Body of pancreas (tissue), 4 donors: ENCODE measurements around the gene EDN2. TPM values are rescaled to one million over a fixed set of nuclear protein-coding genes. Genes with fewer than 3 reads are reported as not detected.

Source experiments
- ATAC-seq: fragments of 150-250 bp; one replicate; pipeline ENCODE4 v1.9.1; 2016
- DNase-seq, 4 donors: peaks; one replicate each; pipeline ENCODE4 v3.0.0-alpha.2; 2019
- H3K27ac ChIP-seq, 4 donors: fragments of 200-600 bp; sonication (generic); 1 replicate in 3 of 4; 2 replicates in 1 of 4; pipeline versions ENCODE4 v1.5.1 to v1.6.1; 2016 to 2019; ENCODE audit warnings: mild to moderate bottlenecking in 1 of 4, mixed read lengths in 1 of 4, moderate library complexity in 1 of 4
- H3K27me3 ChIP-seq, 2 donors: fragments of 200-600 bp; sonication (generic); one replicate each; pipeline ENCODE4 v1.6.0; 2016; ENCODE audit warnings: mild to moderate bottlenecking in 1 of 2
- H3K36me3 ChIP-seq, 2 donors: fragments of 200-600 bp; sonication (generic); replicated peaks in 1 of 2; 2 replicates each; pipeline ENCODE4 v1.5.1; 2016; ENCODE audit warnings: low read depth in 2 of 2; ENCODE audit not compliant: insufficient read depth in 1 of 2
- H3K4me1 ChIP-seq: fragments of 200-600 bp; sonication (generic); one replicate; pipeline ENCODE4 v1.6.0; 2016
- H3K4me3 ChIP-seq, 2 donors: fragments of 200-600 bp; sonication (generic); 1 replicate in 1 of 2; 2 replicates in 1 of 2; pipeline ENCODE4 v1.5.1; 2016 to 2019
- H3K9me3 ChIP-seq, 3 donors: fragments of 200-600 bp; sonication (generic); 1 replicate in 2 of 3; 2 replicates in 1 of 3; pipeline ENCODE4 v1.5.1; 2016
- CTCF ChIP-seq, 7 experiments: fragments of 450-650 bp in 4 of 7; fragments of 200-600 bp in 3 of 7; sonication (generic) in 3 of 7; IDR thresholded peaks; one replicate each; pipeline ENCODE4 v1.5.1; 2016 to 2019; ENCODE audit warnings: antibody characterized with exemption in 7 of 7
- POLR2A ChIP-seq, 3 donors: fragments of 450-650 bp; IDR thresholded peaks; one replicate each; pipeline ENCODE4 v1.6.1; 2016; ENCODE audit warnings: antibody characterized with exemption in 3 of 3, mild to moderate bottlenecking in 2 of 3
- WGBS, 2 donors: methylation state at CpG; one replicate each; pipeline ENCODE4 v1.1.5; 2017; 5-methylcytosine and 5-hydroxymethylcytosine counted together
- intact Hi-C: fragments of 100-400 bp; cut with DNase I; formaldehyde crosslinking; loops from one replicate; pipeline ENCODE4 v1.15.1; 2023
- total RNA-seq, 2 donors: library from RNA; depleted of rRNA; stranded (reverse); fragments of >200 nt; gene quantifications; one replicate each; pipeline ENCODE4 v1.1.0, GENCODE V29; 2016

The EDN2 gene
- total RNA-seq, 2 donors from 2014 or later: 3.6 TPM

- ATAC-seq (no peak), DNase-seq (no peak)
- H3K4me3 ChIP-seq: no peak overlapping the region
- no peaks in the 10 kb centered on the region for H3K36me3 ChIP-seq
- TF ChIP-seq POLR2A (IDR thresholded peaks at IDR 0.05) (no peak), CTCF (IDR thresholded peaks at IDR 0.05) (no peak)
- no peak overlapping the region for H3K27ac ChIP-seq
- intact Hi-C loops: no loop called here
- no peaks in the 10 kb centered on the region for H3K9me3 ChIP-seq
- WGBS, 2 donors: 90 to 93% methylated on average over 6 to 10 of the region's 10 CpGs
- no peaks in the 10 kb centered on the region for H3K27me3 ChIP-seq
- peaks cover 69% of the 10 kb centered on the region for H3K4me1 ChIP-seq
These were observed 4.0 kb downstream of the EDN2 start for GRCh38 chr1:41480204-41481108.

GRCh38 chr1:41479808-41480160 is 4.7 kb downstream of the EDN2 start:
- H3K9me3 ChIP-seq: no peaks in the 10 kb centered on the region
- ATAC-seq (no peak), DNase-seq (no peak)
- no peaks in the 10 kb centered on the region for H3K27me3 ChIP-seq
- peaks cover 69% of the 10 kb centered on the region for H3K4me1 ChIP-seq
- no peak overlapping the region for H3K4me3 ChIP-seq
- 84 to 93% methylated on average over 3 of the region's 3 CpGs for WGBS, 2 donors
- intact Hi-C loops: no loop called here
- no peaks in the 10 kb centered on the region for H3K36me3 ChIP-seq
- H3K27ac ChIP-seq: no peak overlapping the region
- TF ChIP-seq POLR2A (IDR thresholded peaks at IDR 0.05): no peak
- no peak for TF ChIP-seq CTCF (IDR thresholded peaks at IDR 0.05)

- ATAC-seq (no peak), DNase-seq (peak in 1 of 4 donors; percentile 31)
- TF ChIP-seq POLR2A (IDR thresholded peaks at IDR 0.05): no peak
- TF ChIP-seq CTCF (IDR thresholded peaks at IDR 0.05): no peak
- no peak overlapping the region for H3K4me3 ChIP-seq
- H3K27ac ChIP-seq: peak overlapping the region in 2 of 4 donors; percentile 14 to 85
- no peaks in the 10 kb centered on the region for H3K27me3 ChIP-seq
- peaks cover 69% of the 10 kb centered on the region for H3K4me1 ChIP-seq
- 74% methylated on average over 14 to 19 of the region's 19 CpGs for WGBS, 2 donors
- no peaks in the 10 kb centered on the region for H3K9me3 ChIP-seq
- H3K36me3 ChIP-seq: no peaks in the 10 kb centered on the region
- intact Hi-C loops: no loop called here
These were observed 5.3 kb downstream of the EDN2 start for GRCh38 chr1:41479000-41479807.

- H3K27ac ChIP-seq: peak overlapping the region in 3 of 4 donors; percentile 79 to 86 (median 85)
- H3K27me3 ChIP-seq: no peaks in the 10 kb centered on the region
- no peak for ATAC-seq
- no peak overlapping the region for H3K4me3 ChIP-seq
- no peak for TF ChIP-seq POLR2A (IDR thresholded peaks at IDR 0.05)
- no peak for TF ChIP-seq CTCF (IDR thresholded peaks at IDR 0.05)
- intact Hi-C loops: no loop called here
- H3K36me3 ChIP-seq: no peaks in the 10 kb centered on the region
- 80 to 94% methylated on average over 10 to 12 of the region's 12 CpGs for WGBS, 2 donors
- H3K9me3 ChIP-seq: no peaks in the 10 kb centered on the region
- no peak for DNase-seq
- peaks cover 69% of the 10 kb centered on the region for H3K4me1 ChIP-seq
These were observed 6.2 kb downstream of the EDN2 start for GRCh38 chr1:41478118-41478748.
